NT2/D1 (cell line): ENCODE measurements around the gene CAPN12.
A peak's percentile ranks its signal among the peaks of the same experiment; 100 is the strongest.

ENCODE experiments used
- DNase-seq: peaks from one replicate; pipeline ENCODE4 v3.0.0-alpha.2; 2011; ENCODE audit warnings: low read depth, low spot score
- H3K27me3 ChIP-seq: 2 replicates; pipeline ENCODE4 v1.6.0; 2011; ENCODE audit warnings: mild to moderate bottlenecking; ENCODE audit not compliant: insufficient read length, insufficient read depth
- H3K36me3 ChIP-seq: 2 replicates; pipeline ENCODE4 v1.6.1; 2011; ENCODE audit warnings: mild to moderate bottlenecking, low read length, mixed read lengths; ENCODE audit not compliant: insufficient read depth, insufficient read length
- H3K4me1 ChIP-seq: 2 replicates; pipeline ENCODE4 v1.5.1; 2011; ENCODE audit not compliant: insufficient read depth, insufficient read length
- H3K4me3 ChIP-seq: 2 replicates; pipeline ENCODE4 v1.5.1; 2011; ENCODE audit warnings: low read depth; ENCODE audit not compliant: insufficient read length
- H3K9ac ChIP-seq: 2 replicates; pipeline ENCODE4 v1.6.0; 2011; ENCODE audit warnings: low read depth; ENCODE audit not compliant: insufficient read length
- H3K9me3 ChIP-seq: 2 replicates; pipeline ENCODE4 v1.5.1; 2011; ENCODE audit warnings: mild to moderate bottlenecking, low read length; ENCODE audit not compliant: insufficient read depth
- SUZ12 ChIP-seq: IDR thresholded peaks from 2 replicates; pipeline ENCODE4 v1.6.1; 2011; ENCODE audit not compliant: insufficient read length, insufficient read depth; ENCODE audit errors: extremely low read depth
- YY1 ChIP-seq: IDR thresholded peaks from 2 replicates; pipeline ENCODE4 v1.6.1; 2011; ENCODE audit not compliant: insufficient read length, insufficient read depth
- ZNF274 ChIP-seq: IDR thresholded peaks from 2 replicates; pipeline ENCODE4 v1.6.1; 2011; ENCODE audit warnings: mild to moderate bottlenecking, low read depth, low read length

Gene CAPN12

GRCh38 chr19:38721979-38722773, 22.1 kb downstream of the CAPN12 start:
- no peaks in the 10 kb centered on the region for H3K27me3 ChIP-seq

GRCh38 chr19:38721496-38721895, 22.8 kb downstream of the CAPN12 start:
- Histone ChIP-seq H3K4me1 (peaks cover 12% of the 10 kb centered on the region), H3K27me3 (no peaks in the 10 kb centered on the region), H3K36me3 (peaks cover 98% of the 10 kb centered on the region), H3K4me3 (no peak overlapping the region), H3K9me3 (no peaks in the 10 kb centered on the region), H3K9ac (peak overlapping the region; percentile 56)
- DNase-seq = no peak
- no peak for TF ChIP-seq ZNF274
- no peak for TF ChIP-seq SUZ12
- TF ChIP-seq YY1 = no peak

More at GRCh38 chr19:38721979-38722773, 22.1 kb downstream of the CAPN12 start:
- no peak overlapping the region for H3K4me3 ChIP-seq
- H3K4me1 ChIP-seq = peaks cover 14% of the 10 kb centered on the region
- H3K9ac ChIP-seq = no peak overlapping the region
- no peak for TF ChIP-seq SUZ12
- no peak for TF ChIP-seq YY1
- no peak for TF ChIP-seq ZNF274
- peaks cover 98% of the 10 kb centered on the region for H3K36me3 ChIP-seq
- DNase-seq = no peak
- H3K9me3 ChIP-seq = no peaks in the 10 kb centered on the region

- DNase-seq = no peak
- H3K9ac ChIP-seq = no peak overlapping the region
- no peak overlapping the region for H3K4me3 ChIP-seq
- H3K9me3 ChIP-seq = no peaks in the 10 kb centered on the region
- H3K4me1 ChIP-seq = peaks cover 12% of the 10 kb centered on the region
- no peaks in the 10 kb centered on the region for H3K27me3 ChIP-seq
- TF ChIP-seq SUZ12 (no peak), ZNF274 (no peak), YY1 (no peak)
- peaks cover 95% of the 10 kb centered on the region for H3K36me3 ChIP-seq
Measured at GRCh38 chr19:38720559-38721236, 23.6 kb downstream of the CAPN12 start.

GRCh38 chr19:38719761-38720558, 24.3 kb downstream of the CAPN12 start:
- Histone ChIP-seq H3K27me3 (no peaks in the 10 kb centered on the region), H3K36me3 (peaks cover 92% of the 10 kb centered on the region), H3K9me3 (no peaks in the 10 kb centered on the region), H3K9ac (no peak overlapping the region), H3K4me1 (peaks cover 12% of the 10 kb centered on the region), H3K4me3 (no peak overlapping the region)
- TF ChIP-seq YY1 (no peak), ZNF274 (no peak), SUZ12 (no peak)
- DNase-seq = no peak

- no peak for DNase-seq
- Histone ChIP-seq H3K4me1 (peaks cover 12% of the 10 kb centered on the region), H3K36me3 (peaks cover 92% of the 10 kb centered on the region), H3K27me3 (no peaks in the 10 kb centered on the region), H3K9me3 (no peaks in the 10 kb centered on the region), H3K9ac (peak overlapping the region; percentile 8), H3K4me3 (no peak overlapping the region)
- TF ChIP-seq YY1 (no peak), SUZ12 (no peak), ZNF274 (no peak)
Measured at GRCh38 chr19:38718747-38719543, 25.3 kb downstream of the CAPN12 start.

GRCh38 chr19:38717855-38718254, 26.4 kb downstream of the CAPN12 start:
- Histone ChIP-seq H3K9ac (no peak overlapping the region), H3K4me3 (no peak overlapping the region), H3K36me3 (peaks cover 92% of the 10 kb centered on the region), H3K27me3 (no peaks in the 10 kb centered on the region), H3K9me3 (no peaks in the 10 kb centered on the region), H3K4me1 (peaks cover 10% of the 10 kb centered on the region)
- no peak for DNase-seq
- TF ChIP-seq YY1 (no peak), ZNF274 (no peak), SUZ12 (no peak)
